Body of pancreas (tissue), 4 donors: Measurements from ENCODE around the gene GTF2F2.

Experiments used
- POLR2A ChIP-seq, 3 donors: fragments of 450-650 bp; IDR thresholded peaks; one replicate each; pipeline ENCODE4 v1.6.1; 2016; ENCODE audit warnings: antibody characterized with exemption in 3 of 3, mild to moderate bottlenecking in 2 of 3
- TF ChIP-seq, protein P1 (sequence below), 7 experiments: fragments of 450-650 bp in 4 of 7; fragments of 200-600 bp in 3 of 7; sonication (generic) in 3 of 7; IDR thresholded peaks; one replicate each; pipeline ENCODE4 v1.5.1; 2016 to 2019; ENCODE audit warnings: antibody characterized with exemption in 7 of 7

DNA sequence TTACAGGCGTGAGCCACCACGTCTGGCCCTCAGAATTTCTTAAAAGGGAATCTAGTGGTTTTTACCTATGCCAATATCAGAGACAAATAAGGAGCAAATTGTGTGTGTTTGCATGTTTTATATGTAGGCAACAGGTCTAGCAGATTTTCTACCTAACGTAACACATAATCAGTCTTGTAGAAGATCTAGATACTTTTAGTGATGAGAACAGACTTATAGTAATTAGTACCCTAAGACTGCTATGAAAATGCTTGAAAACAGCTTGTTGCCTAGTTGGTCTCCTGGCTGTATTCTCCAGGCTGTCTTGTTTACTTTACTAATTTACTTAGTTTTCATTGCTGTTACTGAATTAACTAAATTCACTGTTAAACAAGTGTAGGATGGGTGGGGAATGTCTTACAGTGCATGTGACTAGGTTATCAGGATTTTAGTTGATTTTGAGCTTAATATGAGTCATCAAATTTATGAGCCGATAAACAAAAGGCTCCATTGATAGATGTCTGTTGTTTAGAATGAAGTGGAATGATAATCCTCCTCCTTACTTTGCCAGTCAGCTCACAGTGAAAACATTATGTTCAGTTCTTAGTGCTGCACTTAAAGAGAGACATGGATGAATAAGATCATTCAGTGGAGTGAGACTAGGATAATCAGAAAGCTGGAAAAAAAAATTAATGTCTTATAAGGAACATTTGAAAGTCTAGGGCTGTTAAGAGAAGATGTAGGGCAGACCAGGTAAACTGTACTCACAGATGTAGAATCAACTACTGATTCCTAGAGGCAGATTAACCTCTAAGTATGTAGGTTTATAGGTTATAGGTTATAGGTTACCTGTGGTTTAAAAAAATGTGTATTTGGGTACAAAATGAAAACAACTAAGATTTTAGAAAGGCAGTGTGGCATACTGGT lies 22.4 kb downstream of the GTF2F2 start:
- TF ChIP-seq, protein P1, sequence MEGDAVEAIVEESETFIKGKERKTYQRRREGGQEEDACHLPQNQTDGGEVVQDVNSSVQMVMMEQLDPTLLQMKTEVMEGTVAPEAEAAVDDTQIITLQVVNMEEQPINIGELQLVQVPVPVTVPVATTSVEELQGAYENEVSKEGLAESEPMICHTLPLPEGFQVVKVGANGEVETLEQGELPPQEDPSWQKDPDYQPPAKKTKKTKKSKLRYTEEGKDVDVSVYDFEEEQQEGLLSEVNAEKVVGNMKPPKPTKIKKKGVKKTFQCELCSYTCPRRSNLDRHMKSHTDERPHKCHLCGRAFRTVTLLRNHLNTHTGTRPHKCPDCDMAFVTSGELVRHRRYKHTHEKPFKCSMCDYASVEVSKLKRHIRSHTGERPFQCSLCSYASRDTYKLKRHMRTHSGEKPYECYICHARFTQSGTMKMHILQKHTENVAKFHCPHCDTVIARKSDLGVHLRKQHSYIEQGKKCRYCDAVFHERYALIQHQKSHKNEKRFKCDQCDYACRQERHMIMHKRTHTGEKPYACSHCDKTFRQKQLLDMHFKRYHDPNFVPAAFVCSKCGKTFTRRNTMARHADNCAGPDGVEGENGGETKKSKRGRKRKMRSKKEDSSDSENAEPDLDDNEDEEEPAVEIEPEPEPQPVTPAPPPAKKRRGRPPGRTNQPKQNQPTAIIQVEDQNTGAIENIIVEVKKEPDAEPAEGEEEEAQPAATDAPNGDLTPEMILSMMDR (IDR thresholded peaks at IDR 0.05) = no peak
- TF ChIP-seq POLR2A (IDR thresholded peaks at IDR 0.05) = no peak
